Panc1 (cell line): ENCODE results near the gene WFIKKN1. TPM values are rescaled to one million over a fixed set of nuclear protein-coding genes. Genes with fewer than 3 reads are reported as not detected.

Experiments
- ATAC-seq: fragments of 200-7000 bp; cut with Tn5 transposase; 2 replicates; pipeline ENCODE4 v1.9.1; 2020; ENCODE audit warnings: mild to moderate bottlenecking, moderate library complexity
- BruUV-seq: library from RNA; stranded (reverse); fragments of 400-500 nt; replicated peaks from 2 replicates; lab custom pipeline; 2021; lab: Mats Ljungman, UMichigan
- CTCF ChIA-PET: fragments of 300-600 bp; sonication (Branson Sonifier 250); formaldehyde crosslinking; loops from one replicate; lab custom pipeline; 2022; ENCODE audit warnings: antibody characterized with exemption; lab: Charles Lee
- POLR2A ChIA-PET: fragments of 300-600 bp; sonication (Branson Sonifier 250); formaldehyde crosslinking; loops from one replicate; lab custom pipeline; 2022; ENCODE audit warnings: antibody characterized with exemption; lab: Charles Lee
- DNase-seq: peaks from one replicate; pipeline ENCODE4 v3.0.0-alpha.2; 2010; ENCODE audit warnings: low read depth, low spot score
- H3K27ac ChIP-seq: 2 replicates; pipeline ENCODE4 v1.5.1; 2011; ENCODE audit warnings: mild to moderate bottlenecking, low read length, inconsistent platforms
- H3K27me3 ChIP-seq: fragments of 200-500 bp; sonication (Bioruptor generic); 2 replicates; pipeline ENCODE4 v1.6.0; 2014; ENCODE audit warnings: low read length, inconsistent platforms; ENCODE audit not compliant: control insufficient read depth, insufficient read depth
- H3K36me3 ChIP-seq: fragments of 200-500 bp; sonication (Bioruptor generic); 2 replicates; pipeline ENCODE4 v1.5.1; 2014; ENCODE audit warnings: inconsistent platforms, mild to moderate bottlenecking, low read length, moderate library complexity; ENCODE audit not compliant: control insufficient read depth, insufficient read depth
- H3K4me1 ChIP-seq: 2 replicates; pipeline ENCODE4 v1.5.1; 2011; ENCODE audit warnings: inconsistent platforms, mild to moderate bottlenecking, low read length, moderate library complexity; ENCODE audit not compliant: control insufficient read depth, insufficient read depth
- H3K4me3 ChIP-seq, 2 experiments: 2 replicates each; pipeline ENCODE4 v1.5.1; 2011 to 2012; ENCODE audit warnings: low read depth in 2 of 2, low read length in 2 of 2, mild to moderate bottlenecking in 2 of 2, inconsistent platforms in 1 of 2, moderate library complexity in 1 of 2
- H3K9me3 ChIP-seq: fragments of 200-500 bp; sonication (Bioruptor generic); 2 replicates; pipeline ENCODE4 v1.5.1; 2014; ENCODE audit warnings: low read depth, mild to moderate bottlenecking, inconsistent platforms, low read length, moderate library complexity; ENCODE audit not compliant: control insufficient read depth, insufficient read depth
- CTCF ChIP-seq: fragments of 450-650 bp; IDR thresholded peaks from 2 replicates; pipeline ENCODE4 v1.5.1; 2017; ENCODE audit warnings: mild to moderate bottlenecking
- POLR2AphosphoS5 ChIP-seq: IDR thresholded peaks from 2 replicates; pipeline ENCODE4 v1.6.1; 2012; ENCODE audit warnings: mild to moderate bottlenecking, low read depth, low read length, moderate library complexity
- REST ChIP-seq, 2 experiments: IDR thresholded peaks; 2 replicates each; pipeline ENCODE4 v1.6.1; 2011 to 2012; ENCODE audit warnings: low read depth in 2 of 2, control low read depth in 1 of 2, low read length in 1 of 2, mild to moderate bottlenecking in 1 of 2, moderate library complexity in 1 of 2; ENCODE audit not compliant: insufficient read depth in 1 of 2
- SIN3A ChIP-seq: IDR thresholded peaks from 2 replicates; pipeline ENCODE4 v1.6.1; 2012; ENCODE audit warnings: low read depth, mild to moderate bottlenecking, low read length, moderate library complexity, borderline replicate concordance; ENCODE audit not compliant: insufficient read depth
- TCF7L2 ChIP-seq: IDR thresholded peaks from 2 replicates; pipeline ENCODE4 v1.6.1; 2011; ENCODE audit warnings: mild to moderate bottlenecking, low read depth, low read length, inconsistent platforms
- in situ Hi-C: cut with HindIII; loops from 2 replicates; pipeline ENCODE4 v1.10.0; 2016; ENCODE audit warnings: low sequenced_read_pairs, low pct_unique_long_range_greater_than_20kb
- intact Hi-C: fragments of 100-400 bp; cut with micrococcal nuclease; formaldehyde crosslinking; loops from one replicate; pipeline ENCODE4 v1.10.0; 2022; ENCODE audit not compliant: unreplicated experiment
- total RNA-seq: library from RNA; stranded (reverse); gene quantifications from one replicate; pipeline ENCODE4 v1.2.1, GENCODE V29; 2021; ENCODE audit not compliant: unreplicated experiment

WFIKKN1 gene
- total RNA-seq, 1 experiment from 2014 or later = 2.0 TPM

DNA sequence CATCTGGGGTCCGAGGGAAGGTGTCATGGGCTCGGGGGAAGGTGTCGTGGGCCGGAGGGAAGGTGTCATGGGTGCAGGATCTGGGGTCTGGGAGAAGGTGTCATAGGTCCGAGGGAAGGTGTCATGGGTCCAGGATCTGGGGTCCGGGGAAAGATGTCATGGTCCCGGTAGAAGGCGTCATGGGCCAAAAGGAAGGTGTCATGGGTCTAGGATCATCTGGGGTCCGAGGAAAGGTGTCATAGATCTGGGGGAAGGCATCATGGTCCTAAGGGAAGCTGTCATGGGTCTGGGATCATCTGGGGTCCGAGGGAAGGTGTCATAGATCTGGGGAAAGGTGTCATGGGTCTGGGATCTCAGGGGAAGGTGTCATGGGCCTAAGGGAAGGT is 40.0 kb upstream of the WFIKKN1 start:
- DNase-seq (no peak), ATAC-seq (no peak)
- intact Hi-C loops (no loop called here), in situ Hi-C loops (no loop called here)
- ChIA-PET POLR2A (no interaction called here), CTCF (interaction anchor here (1.0 kb wide), 1 partner anchor 19 kb away, joined by 3 read pairs; no protein-coding TSS in a partner anchor)
- Histone ChIP-seq H3K36me3 (no peaks in the 10 kb centered on the region), H3K9me3 (no peaks in the 10 kb centered on the region), H3K27me3 (no peaks in the 10 kb centered on the region), H3K4me1 (peaks cover 41% of the 10 kb centered on the region), H3K4me3 (peak overlapping the region; percentile 65 to 78), H3K27ac (peak overlapping the region; percentile 20)
- BruUV-seq = no TSS peak
- TF ChIP-seq TCF7L2 (no peak), SIN3A (no peak), POLR2AphosphoS5 (no peak), REST (IDR thresholded peaks at IDR 0.05; ENCODE audit: insufficient read depth in 1 of 2, low read depth in 2 of 2, low read length in 1 of 2) (no peak), CTCF (no peak)

DNA sequence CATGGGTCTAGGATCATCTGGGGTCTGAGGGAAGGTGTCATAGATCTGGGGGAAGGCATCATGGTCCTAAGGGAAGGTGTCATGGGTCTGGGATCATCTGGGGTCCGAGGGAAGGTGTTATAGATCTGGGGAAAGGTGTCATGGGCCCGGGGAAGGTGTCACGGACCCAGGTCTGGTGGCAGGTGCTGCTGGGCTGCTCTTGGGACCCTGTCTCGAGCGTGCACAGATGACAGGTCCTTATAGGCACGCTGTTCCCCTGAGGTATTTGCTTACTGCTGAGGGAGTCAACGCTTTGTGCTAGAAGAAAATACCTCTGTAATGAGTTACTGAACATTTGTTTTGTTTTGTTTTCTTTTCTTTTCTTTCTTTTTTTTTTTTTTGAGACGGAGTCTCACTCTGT is 39.6 kb upstream of the WFIKKN1 start:
- Histone ChIP-seq H3K27ac (peak overlapping the region; percentile 20), H3K36me3 (no peaks in the 10 kb centered on the region), H3K4me1 (peaks cover 37% of the 10 kb centered on the region), H3K4me3 (peak overlapping the region; percentile 65 to 78), H3K9me3 (no peaks in the 10 kb centered on the region), H3K27me3 (no peaks in the 10 kb centered on the region)
- DNase-seq (no peak), ATAC-seq (no peak)
- POLR2A ChIA-PET = no interaction called here
- no peak for TF ChIP-seq POLR2AphosphoS5
- no peak for TF ChIP-seq CTCF
- no peak for TF ChIP-seq SIN3A
- intact Hi-C loops = no loop called here
- CTCF ChIA-PET = no interaction called here
- BruUV-seq = no TSS peak
- in situ Hi-C loops = no loop called here
